ENCODE results near the gene SEL1L3. TPM values are rescaled to one million over a fixed set of nuclear protein-coding genes. Genes with fewer than 3 reads are reported as not detected.

The SEL1L3 gene
- total RNA-seq, 3 donors from 2014 or later (not counting 1 experiment from before 2014, with no cell fraction given): 45.4 to 61.0 (median 45.7) TPM

DNA sequence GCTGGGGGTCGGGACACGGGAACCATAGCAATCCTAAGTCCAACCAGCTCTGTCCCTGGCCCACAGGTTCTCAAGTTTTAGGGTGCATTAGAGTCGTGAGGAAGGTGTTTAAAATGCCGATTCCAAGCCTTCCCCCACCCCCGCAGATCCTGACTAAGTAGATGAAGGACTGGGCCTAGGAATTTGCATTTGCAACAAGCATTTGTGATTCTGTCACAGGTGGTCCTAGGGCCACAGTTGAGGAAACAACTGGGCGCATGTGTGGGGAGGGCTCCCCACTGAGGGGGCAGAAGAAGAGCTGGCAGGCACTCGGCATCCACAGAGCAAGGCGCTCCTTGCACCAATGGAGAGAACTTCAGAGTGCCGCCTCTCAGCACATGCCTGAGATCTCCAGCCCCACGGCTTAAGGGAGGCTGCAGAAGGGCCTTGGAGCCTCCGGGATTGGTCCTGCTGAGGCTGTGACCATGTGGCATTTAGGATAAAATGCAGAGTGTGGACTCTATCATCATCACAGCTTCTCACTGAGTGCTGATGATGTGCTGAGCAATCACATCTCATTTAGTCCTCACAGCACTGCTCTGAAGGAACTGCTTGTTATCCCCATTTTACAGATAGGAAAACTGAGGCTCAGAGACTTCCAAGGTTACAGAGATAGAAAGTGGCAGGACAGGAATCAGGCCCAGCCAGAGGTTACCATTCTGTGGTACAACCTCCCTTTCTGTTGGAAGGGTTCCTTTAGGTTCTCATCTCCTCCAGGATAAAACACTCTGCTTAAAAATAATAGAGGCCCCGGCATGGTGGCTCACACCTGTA lies 16.7 kb downstream of the SEL1L3 start:
- H3K27ac ChIP-seq (ENCODE audit: low read length): no peak overlapping the region
- H3K27me3 Mint-ChIP-seq (ENCODE audit: low read depth in 2 of 2): no peaks in the 10 kb centered on the region
- ATAC-seq: no peak

DNA sequence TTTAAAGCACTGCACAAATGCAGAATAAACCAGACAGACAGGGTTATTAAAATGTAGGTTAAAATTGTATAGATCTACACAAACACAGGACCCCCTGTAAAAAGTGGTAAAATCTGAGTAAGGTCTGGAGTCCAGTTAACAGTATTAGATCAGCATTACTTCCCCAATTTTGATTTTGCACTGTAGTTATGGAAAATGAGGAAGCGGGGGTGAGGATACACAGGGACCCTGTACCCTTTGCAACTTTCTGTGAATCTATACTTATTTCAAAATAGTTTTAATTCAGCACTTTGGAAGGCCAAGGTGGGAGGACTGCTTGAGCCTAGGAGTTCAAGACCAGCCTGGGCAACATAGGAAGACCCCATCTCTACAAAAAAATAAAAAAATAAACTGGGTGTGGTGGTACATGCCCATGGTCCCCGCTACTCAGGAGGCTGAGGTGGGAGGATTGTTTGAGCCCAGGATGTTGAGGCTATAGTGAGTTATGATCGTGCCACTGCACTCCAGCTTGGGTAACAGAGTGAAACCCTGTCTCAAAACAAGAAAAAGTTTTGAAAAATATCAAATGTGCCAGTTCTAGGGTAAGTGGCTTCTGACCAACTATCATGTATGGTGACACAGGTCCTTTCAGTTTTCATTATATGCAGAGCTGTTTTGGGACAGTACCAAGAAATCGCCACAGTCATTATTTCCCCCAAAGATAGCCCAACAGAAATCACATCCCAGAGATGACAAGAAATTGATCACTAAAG lies 17.7 kb downstream of the SEL1L3 start:
- ATAC-seq (no peak), DNase-seq (no peak)
- Histone ChIP-seq H3K4me3 (ENCODE audit: low read length) (no peak overlapping the region), H3K27ac (ENCODE audit: low read length) (no peak overlapping the region), H3K36me3 (ENCODE audit: control insufficient read depth, insufficient read depth, low read length) (peaks cover 8% of the 10 kb centered on the region), H3K27me3 (ENCODE audit: control insufficient read depth, insufficient read depth, low read length) (no peaks in the 10 kb centered on the region), H3K4me1 (ENCODE audit: control insufficient read depth, insufficient read depth, low read length) (peaks cover 22% of the 10 kb centered on the region), H3K9me3 (ENCODE audit: control insufficient read depth, insufficient read depth, low read length) (no peaks in the 10 kb centered on the region)
- WGBS (ENCODE audit: insufficient coverage): 75% methylated on average over 3 of the region's 4 CpGs
- Mint-ChIP-seq H3K27ac (no peak overlapping the region), H3K4me3 (no peak overlapping the region), H3K36me3 (no peaks in the 10 kb centered on the region), H3K4me1 (peaks cover 38 to 59% of the 10 kb centered on the region in 2 donors), H3K27me3 (ENCODE audit: low read depth in 2 of 2) (no peaks in the 10 kb centered on the region), H3K9me3 (no peaks in the 10 kb centered on the region)
- TF ChIP-seq, protein P1, sequence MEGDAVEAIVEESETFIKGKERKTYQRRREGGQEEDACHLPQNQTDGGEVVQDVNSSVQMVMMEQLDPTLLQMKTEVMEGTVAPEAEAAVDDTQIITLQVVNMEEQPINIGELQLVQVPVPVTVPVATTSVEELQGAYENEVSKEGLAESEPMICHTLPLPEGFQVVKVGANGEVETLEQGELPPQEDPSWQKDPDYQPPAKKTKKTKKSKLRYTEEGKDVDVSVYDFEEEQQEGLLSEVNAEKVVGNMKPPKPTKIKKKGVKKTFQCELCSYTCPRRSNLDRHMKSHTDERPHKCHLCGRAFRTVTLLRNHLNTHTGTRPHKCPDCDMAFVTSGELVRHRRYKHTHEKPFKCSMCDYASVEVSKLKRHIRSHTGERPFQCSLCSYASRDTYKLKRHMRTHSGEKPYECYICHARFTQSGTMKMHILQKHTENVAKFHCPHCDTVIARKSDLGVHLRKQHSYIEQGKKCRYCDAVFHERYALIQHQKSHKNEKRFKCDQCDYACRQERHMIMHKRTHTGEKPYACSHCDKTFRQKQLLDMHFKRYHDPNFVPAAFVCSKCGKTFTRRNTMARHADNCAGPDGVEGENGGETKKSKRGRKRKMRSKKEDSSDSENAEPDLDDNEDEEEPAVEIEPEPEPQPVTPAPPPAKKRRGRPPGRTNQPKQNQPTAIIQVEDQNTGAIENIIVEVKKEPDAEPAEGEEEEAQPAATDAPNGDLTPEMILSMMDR (IDR thresholded peaks at IDR 0.05): no peak
- intact Hi-C loops (cut with micrococcal nuclease): no loop called here

More for the DNA sequence above, 16.7 kb downstream of the SEL1L3 start:
- intact Hi-C loops (cut with micrococcal nuclease): no loop called here
- Mint-ChIP-seq H3K9me3 (no peaks in the 10 kb centered on the region), H3K4me3 (no peak overlapping the region), H3K27ac (no peak overlapping the region), H3K4me1 (peaks cover 44 to 57% of the 10 kb centered on the region in 2 donors), H3K36me3 (no peaks in the 10 kb centered on the region)
- Histone ChIP-seq H3K4me1 (ENCODE audit: control insufficient read depth, insufficient read depth, low read length) (peaks cover 22% of the 10 kb centered on the region), H3K9me3 (ENCODE audit: control insufficient read depth, insufficient read depth, low read length) (no peaks in the 10 kb centered on the region), H3K27me3 (ENCODE audit: control insufficient read depth, insufficient read depth, low read length) (no peaks in the 10 kb centered on the region), H3K4me3 (ENCODE audit: low read length) (no peak overlapping the region), H3K36me3 (ENCODE audit: control insufficient read depth, insufficient read depth, low read length) (peaks cover 8% of the 10 kb centered on the region)
- WGBS (ENCODE audit: insufficient coverage): 97% methylated on average over 12 of the region's 12 CpGs
- DNase-seq: no peak
- TF ChIP-seq, protein P1 (IDR thresholded peaks at IDR 0.05): no peak

DNA sequence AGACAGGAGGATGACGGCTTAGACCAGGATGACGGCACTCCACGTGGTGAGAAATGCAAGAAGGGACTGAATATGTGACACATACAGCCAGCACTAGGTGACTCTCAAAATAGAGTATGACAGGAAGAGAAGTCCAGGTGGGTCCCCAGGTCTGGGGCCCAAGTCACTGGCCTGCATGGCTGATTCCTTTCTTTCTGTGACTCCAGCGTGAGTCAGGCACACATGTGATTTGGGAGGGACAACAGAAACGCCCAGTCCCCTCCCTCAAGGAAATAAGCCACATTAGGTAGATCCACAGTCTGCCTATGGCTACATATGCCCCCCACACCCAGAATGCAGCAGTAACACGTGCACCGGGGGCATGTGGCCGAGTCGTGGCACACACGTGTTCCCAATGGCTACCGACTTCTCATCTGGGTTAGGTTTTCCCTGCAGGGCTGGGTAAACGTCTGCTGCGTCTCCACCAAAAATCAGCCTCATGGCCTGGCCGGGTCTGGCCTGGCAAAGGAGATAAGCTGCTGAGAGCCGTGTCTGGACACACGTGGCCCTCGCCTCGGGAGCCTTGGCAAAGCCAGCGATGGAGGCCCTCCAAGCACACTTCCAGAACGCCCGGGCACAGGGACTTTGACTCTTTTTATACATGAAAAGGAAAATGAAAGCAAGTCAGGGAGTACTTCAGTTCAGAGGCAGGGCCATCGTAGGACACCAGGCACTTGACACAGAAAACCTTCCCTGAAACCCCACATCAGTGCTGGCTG lies 19.3 kb downstream of the SEL1L3 start:
- Histone ChIP-seq H3K27ac (ENCODE audit: low read length) (no peak overlapping the region), H3K4me3 (ENCODE audit: low read length) (no peak overlapping the region), H3K9me3 (ENCODE audit: control insufficient read depth, insufficient read depth, low read length) (no peaks in the 10 kb centered on the region), H3K27me3 (ENCODE audit: control insufficient read depth, insufficient read depth, low read length) (no peaks in the 10 kb centered on the region), H3K4me1 (ENCODE audit: control insufficient read depth, insufficient read depth, low read length) (peaks cover 22% of the 10 kb centered on the region), H3K36me3 (ENCODE audit: control insufficient read depth, insufficient read depth, low read length) (peaks cover 8% of the 10 kb centered on the region)
- Mint-ChIP-seq H3K27me3 (ENCODE audit: low read depth in 2 of 2) (no peaks in the 10 kb centered on the region), H3K4me1 (peaks cover 31 to 46% of the 10 kb centered on the region in 2 donors), H3K27ac (peak overlapping the region; percentile 67 to 78), H3K36me3 (no peaks in the 10 kb centered on the region), H3K4me3 (peak overlapping the region; percentile 80), H3K9me3 (no peaks in the 10 kb centered on the region)
- ATAC-seq (peak; percentile 61 to 72 (median 65)), DNase-seq (no peak)
- intact Hi-C loops (cut with micrococcal nuclease): no loop called here
- TF ChIP-seq, protein P1 (IDR thresholded peaks at IDR 0.05): no peak
- 66% methylated on average over 22 of the region's 22 CpGs for WGBS (ENCODE audit: insufficient coverage)

All from natural killer cell (primary cell).